Measurements from ENCODE around the gene TBC1D7.

Gene TBC1D7

DNA sequence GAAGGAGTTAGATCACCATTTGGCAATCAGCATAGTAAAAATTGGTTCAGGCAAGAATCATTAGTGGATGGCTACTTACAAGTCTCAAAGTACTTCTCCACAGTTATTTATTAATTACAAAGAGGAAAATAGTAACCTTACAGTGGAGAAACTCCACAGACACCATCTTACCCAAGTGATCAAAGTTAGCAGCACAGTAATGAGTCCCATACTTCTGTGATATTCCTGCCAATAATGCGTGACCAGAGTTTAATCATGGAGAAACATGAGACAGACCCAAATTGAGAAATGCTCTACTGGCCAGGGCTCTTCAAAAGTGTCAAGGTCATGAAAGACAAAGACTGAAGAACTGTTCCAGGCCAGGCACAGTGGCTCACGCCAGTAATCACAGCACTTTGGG, 9.5 kb downstream of the TBC1D7 start:
- DNase-seq, result no peak

DNA sequence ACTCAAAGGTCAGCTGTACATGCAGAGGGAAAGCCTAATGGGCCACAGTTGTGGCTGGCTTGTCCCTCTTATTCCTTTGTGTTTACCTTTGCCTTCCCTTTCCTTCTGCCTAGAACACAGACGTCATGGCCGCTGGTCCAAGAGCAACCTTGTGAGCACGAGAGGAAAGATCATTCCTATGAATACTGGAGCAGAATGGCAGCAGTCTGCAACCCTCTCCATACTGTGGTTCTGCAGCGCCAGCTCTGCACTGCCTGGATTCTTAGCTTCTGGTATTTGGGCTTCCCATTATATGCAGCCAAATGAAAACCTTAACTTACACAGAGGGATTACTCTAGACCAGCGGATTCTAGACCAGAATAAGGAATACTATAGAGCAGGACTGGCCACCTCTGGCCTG, 12.4 kb downstream of the TBC1D7 start:
- no peak for DNase-seq

DNA sequence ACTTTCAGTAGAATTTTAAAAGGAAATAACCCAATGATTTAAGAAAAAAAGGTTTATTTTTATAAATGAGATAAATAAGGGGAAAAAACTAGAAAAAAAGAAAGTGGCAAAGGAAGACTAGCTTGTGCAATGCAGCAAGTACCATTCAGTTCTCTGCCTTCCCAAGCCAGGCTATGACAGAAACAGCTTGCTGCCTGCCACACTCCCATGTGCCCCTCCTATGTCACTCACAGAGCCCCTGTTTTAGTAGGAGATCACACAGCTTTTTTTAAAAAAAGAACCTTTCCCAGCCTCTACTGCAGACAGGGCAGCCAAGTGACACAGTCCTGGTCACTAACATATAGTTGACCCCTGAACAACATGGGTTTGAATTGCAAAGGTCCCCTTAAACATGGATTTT, 13.5 kb downstream of the TBC1D7 start:
- DNase-seq, result no peak

DNA sequence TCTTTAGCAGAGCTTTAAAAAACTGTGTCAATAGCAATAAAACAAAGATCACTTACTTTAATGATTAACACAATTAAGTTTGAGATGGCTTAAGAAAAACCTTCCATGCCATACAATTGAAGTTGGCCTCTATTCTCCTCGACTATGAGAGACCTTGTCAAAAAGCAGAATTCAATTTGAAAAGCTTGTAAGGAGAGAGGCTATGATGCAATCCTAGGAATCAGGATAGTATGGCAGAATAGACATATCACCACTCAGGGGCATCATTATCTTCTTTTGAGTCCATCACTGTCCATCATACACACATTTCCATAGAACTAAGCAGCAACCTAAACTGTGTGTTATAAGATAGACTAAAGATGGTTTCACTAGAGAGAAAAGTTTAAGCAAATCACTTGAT, 17.2 kb downstream of the TBC1D7 start:
- DNase-seq, result no peak

DNA sequence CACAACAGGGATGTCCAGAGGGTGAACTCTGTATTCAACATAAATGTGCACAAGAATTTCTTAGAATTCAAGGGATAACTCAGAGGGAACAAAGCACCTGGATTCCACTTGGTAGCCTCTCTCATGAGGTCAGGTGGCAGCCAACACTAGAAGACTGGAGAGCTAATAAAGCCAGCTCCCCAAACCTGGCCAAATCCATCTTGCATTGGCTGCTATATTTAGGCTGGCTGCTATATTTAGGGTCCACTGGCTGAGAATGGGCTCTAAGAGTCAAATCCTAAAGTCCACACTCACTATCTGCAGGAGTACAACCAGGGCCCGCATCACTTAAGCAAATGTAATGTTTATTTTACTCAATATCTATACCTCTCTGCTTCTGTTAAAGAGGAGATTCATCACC, 20.0 kb downstream of the TBC1D7 start:
- no peak for DNase-seq

DNA sequence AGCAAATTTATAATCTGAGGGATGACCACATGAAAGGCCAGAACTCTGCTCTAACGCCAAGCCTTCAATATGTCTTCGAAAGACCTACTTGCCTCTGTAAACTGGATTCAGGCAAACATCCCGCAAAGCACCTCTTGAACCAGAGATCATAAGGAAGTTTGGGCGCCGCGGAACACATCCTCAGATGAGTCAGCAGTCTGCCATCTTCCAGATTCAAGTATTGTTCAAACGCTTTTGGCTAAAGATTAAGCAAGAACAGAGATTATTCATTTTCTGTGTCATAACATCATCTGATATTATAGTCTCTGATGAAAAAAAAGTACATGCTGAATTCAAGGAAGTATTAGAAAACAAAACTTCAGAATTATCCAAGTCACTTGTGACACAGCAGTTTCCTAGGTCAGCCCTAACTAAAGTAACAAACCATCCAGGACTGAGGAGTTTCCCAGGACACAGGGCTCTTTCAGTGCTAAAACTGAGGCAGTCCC, 20.8 kb downstream of the TBC1D7 start:
- DNase-seq, result no peak

DNA sequence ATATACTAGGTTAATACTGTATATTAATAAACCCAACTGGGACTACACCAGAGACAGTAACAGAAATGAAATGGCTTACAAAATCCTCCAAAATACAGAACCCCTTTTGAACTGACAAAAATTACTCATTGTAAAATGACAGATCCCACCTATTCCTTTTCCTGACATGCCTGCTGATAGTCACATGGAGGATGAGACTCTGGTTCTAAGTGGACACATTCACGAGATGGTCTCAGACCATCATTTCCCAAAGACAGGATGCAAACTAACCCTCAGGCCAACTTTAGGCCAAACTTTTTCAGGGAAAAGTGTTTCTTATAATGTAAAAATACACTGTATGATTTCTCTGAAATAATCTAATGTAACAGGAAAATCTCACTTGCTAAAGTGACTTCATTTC, 22.5 kb downstream of the TBC1D7 start:
- DNase-seq, result no peak

DNA sequence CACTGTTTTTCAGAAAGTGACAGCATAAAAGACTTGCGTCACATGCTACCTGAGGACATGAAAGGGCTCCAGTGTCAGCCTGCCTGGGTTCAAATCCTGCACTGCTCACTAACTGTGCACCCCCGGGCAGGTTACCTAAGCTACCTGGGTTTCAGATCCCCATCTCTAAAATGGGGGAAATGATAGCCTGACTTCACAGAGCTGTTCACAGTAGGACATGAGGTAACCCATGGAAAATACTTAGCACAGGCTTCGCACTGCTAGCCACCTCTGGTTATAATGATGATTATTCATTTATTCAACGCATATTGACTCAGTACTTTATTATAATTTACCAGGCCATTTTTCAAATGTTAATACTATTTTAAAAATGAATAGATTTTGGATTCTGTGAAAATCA, 23.0 kb downstream of the TBC1D7 start:
- DNase-seq, result no peak

DNA sequence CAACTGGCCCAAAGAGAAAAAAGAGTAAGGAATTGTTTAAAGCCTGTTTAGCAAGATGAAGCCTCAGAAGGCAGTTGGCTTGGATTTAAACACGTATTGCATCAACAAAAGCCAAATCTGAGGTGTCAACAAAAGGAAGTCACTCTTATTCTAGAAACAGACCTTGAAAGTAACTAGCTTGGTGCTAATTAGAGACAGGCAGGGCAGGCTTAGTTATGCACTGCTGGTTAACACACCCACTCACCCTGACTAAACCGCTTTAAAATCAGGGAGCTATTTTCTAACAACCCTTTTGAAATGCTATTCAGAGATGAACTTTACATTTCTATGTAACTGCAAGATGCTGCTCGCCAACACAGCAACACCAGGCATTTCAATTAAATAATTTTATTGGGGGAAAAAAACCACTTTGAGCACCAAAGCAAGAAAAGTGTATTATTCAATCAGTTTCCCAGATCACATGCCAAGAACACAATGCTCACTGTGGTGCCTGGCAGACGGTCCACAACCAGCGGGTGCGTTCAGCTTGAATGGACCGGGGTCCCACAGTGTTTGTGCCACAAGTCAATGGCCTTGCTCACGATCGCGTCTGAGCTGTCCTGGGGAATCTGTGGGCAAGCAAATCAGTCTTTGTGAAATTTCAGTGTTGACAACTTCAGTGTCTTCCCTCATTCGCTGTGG, 23.6 kb downstream of the TBC1D7 start:
- DNase-seq, result no peak

DNA sequence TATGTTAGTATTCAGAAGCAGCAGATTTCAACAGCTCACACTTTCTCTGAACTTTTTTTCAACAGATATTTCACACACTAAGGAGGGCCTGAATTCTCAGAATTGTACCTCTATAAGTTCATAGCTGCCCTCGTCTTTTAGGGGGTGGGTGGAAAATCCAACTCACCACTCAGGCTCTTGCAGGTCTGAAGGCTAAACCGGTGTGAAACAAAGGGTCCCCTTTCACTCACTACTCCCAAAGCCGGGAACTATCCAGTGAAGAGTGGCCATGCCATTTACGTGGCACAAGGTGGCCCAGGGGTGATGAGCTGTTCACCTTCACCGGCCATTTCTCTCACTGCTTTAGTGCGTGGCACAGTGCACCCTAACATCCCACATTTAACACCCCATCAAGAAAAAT, 24.2 kb downstream of the TBC1D7 start:
- DNase-seq, result no peak

DNA sequence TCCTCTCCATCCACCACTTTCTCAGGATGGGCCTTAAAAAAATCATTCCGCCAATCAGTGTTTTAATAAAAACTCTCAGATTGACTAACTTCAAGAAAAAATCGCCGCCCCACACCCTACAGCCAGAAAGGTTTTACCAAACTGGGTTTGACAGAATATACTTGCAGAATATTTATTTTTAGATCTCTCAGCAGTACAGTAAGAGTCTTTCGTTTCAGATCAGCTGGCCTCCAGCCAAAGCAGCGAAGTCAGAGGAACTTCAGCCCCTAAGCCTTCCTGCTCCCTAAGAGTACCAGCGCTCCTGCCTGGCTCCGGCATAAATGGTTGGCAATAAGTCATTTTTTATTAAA, 24.7 kb downstream of the TBC1D7 start:
- DNase-seq, result no peak

DNA sequence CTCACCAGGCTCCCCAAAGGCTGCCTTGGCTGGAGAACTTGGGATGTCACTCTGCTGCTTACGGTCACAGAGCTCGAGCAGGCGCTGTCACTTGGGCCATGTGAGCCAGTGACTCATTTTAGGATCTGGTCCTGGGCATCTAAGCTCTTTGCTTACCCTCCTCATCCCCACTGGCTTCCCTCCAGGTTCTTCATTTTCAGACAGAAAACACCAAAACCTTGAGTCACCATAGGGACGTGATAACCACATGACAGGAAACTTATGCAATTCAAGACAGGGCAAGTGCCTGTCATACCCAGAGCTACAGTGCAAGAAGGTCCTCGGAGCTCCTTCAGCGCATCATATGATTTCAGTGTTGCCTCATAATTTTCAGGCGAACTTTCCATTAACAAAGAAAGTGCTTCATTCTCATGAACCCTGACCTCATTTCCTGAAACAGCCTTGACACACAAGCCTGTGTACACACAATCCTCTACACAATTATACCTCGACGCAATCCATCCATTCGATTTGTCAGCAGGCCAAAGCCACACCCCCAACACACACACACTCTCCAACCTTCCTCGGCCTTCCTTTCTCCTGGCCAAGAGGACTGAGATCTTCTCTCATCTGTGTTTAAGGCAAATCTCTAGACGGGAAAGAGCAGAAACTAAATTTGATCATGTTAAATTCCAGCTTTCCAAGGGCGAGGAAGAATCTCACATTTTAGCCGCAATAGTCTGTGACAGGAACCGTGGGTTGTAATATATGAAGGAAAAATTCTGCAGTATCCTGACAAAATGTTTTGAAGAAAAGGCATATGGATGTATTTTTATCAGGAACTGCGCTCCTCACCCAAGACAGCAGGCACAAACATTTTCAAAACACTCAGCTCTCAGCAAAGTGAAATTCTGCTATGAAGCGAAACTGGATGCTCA, 25.3 kb downstream of the TBC1D7 start:
- DNase-seq, result peak; percentile 13

DNA sequence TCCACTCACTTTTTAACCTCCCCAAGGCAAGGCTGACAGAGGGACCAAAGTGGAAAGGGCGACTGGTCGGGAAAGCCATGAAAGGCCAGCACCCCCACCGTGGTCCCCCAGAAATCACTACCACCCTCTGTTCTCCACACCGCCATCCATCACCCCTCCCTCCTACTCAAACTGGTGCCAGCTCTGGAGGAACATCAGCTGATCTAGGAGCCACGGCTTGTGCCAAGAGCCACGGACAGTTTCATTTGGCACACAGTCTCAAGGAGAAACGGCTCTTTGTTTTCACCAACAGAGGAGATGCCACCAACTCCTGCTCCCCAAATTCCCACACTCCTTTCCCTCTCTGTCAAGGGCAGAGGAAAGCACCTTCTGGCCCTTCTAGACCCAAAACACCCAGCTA, 26.0 kb downstream of the TBC1D7 start:
- DNase-seq, result no peak

DNA sequence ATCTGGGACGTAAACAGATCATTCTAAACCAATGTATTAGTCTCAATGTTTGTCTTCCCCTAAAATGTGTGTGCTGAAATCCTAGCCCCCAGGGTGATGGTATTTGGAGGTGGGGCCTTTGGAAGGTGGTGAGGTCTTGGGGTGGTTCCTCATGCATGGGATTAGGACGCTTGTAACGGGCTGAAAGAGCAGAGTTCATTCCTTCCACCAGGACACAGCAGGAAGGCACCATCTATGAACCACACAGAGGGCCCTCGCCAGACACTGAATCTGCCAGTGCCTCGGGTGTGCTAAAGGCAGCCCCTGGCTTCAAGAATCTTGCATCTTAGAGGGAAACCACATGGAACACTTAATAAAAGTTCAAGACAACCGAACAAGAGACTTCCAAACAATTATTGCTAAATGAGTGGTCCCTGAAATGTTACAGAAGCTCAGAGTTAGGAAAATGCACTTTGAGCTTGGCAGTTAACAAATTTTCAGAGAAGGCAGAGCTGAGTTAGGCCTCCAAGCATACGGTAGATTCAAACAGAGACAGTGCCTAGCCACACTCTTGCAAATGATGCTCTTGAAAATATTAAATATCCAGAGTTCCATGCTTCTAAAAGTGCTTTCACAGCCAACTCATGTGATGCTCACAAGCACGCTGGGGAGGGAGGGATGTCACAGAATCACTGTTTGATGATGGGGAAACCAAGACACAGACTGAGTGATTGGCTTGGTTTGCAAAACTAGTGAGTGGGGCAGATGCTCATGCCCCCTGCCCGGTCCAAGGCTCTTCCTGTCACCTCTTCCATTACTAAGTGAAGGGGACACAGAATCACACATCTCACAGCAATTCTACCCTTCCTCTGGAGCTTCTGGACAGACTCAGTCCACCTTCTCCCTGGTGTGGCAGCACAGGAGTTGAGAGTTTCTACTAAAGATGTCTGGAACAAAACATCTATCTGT, 27.4 kb downstream of the TBC1D7 start:
- no peak for DNase-seq

DNA sequence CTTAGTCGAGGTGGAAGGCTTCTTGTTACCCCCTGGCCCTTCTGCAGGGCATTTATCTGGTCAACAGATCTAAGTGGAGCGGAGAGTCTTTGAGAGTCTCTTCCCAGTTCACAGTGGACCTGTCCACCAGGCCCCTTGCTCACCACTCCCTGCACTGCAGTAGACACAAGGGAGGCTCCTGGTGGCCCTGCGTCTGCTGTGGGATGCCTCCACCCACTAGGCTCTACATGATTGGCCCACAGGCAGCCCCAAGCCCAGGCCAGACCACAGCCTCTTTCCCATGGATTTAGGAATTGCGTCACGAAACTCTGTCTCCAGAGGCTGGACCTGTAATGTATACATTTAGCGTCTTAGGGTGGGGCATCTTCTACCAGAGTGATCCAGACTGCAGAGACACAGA, 28.4 kb downstream of the TBC1D7 start:
- no peak for DNase-seq

DNA sequence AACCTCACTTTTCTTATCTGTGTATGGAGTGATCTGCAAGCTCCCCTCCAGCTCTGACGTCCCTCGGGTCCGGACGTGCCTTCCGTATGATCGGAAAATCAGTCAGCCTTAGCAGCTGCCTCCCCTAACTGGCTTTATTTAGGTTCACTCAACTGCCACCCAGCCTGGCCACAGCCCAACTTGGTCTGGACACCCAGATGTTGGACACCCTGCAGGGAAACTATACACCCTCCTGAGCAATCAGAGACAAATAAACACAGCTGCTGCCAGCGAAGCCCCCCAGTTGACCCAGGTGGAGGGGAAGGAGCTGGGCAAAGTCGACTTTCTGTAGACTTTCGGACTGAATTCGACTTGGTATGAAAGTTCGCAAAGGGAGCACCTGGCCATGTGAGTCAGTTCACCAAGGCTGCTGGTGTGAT, 28.9 kb downstream of the TBC1D7 start:
- DNase-seq, result no peak

DNA sequence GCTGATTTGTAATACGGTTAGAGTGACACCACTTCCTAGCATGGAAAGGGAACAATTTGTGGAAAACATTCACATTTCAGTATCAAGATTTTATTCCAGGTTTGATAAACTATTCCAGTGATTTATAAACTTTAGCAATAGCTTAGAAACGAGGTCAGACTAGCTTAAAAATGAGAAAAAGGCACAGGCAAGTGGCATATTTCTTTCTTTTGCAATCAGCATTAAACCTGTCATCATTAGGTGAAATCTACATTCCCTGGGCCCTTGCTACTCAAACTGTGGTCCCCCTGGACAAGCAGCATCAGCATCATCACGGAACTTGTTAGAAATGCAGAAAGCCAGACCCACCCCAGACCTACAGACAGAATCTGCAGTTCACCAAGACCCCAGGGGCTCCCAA, 29.9 kb downstream of the TBC1D7 start:
- no peak for DNase-seq

DNA sequence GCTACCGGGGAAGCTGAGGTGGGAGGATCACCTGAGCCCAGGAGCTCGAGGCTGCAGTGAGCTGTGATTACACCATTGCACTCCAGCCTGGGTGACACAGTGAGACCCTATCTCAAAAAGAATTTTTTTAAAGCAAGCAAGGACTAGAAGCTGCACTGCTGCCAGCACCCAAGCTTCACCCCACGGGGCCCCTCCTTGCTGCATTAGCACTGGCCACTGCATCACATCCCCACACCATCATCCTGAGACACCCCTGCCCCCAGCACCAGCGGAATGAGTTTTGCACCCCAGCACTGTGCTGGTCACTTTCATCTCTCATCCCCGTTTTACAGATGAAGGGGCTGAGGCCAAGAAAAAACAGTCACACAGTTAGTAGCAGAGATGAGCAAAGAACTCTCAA, 30.9 kb downstream of the TBC1D7 start:
- no peak for DNase-seq

DNA sequence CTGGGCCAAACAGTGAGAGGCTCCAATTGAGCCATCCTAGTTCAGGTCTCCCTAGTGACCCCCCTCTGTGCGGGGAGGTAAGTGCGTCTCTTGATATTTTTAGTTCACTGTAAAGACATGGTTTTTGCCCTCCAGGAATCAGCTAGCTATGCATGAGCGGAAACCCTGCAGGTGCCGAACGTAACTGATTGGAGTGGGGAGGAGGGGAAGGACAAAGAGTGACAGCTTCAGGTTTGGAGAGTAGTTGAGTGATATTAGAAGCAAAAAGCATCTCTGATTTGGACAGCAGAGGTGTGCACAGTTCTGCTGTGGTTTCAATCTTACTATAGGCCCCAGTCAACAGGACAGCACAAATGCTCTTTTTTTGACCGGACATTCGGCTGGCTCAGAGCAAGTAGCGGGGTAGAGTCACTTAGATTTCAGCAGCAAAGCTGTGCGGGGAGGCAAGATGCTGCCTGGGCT, 31.8 kb downstream of the TBC1D7 start:
- DNase-seq, result no peak

DNA sequence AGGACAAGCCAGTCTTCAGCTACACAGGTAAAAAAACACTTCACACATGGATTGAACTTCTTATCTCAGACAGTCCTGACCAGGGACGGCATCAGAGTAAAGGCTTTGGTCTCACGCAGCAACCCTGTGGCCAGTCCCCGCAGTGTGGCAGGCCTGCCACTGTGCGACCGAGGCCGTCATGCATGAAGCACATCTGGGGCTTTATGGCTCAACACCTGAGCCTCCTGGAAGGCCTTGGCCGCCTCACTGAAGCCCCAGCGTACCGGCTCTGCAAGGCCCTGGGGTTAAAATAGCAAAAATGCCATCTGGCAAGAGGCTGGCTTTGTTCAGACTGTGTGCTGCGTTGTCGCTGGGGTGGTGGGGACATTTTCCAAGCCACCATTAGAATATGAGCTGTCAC, 32.8 kb downstream of the TBC1D7 start:
- no peak for DNase-seq

DNA sequence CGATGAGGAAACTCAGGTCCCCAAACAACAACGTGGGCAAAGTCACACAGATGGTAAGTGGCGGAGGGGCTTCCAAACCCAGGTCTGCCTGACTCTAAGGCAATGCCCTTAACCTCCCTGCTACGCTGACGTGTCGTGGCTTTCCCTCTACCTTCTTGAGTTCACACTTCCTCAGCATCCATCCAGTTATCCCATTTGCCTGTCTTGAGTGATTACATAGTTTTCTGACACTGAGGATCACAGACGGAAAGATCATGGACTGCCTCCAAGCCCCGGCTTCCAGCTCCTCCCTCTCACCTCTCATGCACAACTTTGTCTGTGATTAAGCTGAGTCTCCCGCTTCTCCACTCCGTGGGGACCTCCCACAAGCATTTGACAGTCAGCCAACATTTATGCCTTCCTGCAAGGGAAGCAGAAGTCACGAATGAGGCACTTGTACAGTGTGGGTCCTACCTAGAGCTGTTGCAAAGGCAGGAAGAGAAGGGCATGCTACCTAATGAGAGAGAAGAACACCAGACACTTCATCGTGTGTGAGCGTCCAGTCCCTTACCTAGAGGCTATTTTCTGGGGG, 33.8 kb downstream of the TBC1D7 start:
- DNase-seq, result no peak

DNA sequence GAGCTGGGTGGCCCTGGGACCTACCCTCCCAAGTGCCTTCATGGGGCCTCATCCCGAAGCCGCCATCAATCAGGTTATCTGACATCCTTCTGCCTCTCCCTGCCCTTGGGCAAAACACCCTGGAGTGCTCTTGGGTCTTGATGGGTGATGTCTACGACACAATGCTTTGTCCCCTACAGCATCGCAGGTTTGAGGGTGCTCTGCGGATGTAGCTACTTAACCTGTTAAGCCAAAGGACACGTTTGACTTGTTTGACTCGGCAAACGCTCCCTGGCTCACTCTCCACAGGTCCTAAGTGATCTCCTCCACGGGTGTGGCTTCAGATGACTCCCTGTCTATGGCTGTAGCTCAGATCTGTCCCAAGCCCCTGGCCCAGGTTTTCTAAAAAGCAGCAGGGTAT, 35.6 kb downstream of the TBC1D7 start:
- DNase-seq, result no peak

DNA sequence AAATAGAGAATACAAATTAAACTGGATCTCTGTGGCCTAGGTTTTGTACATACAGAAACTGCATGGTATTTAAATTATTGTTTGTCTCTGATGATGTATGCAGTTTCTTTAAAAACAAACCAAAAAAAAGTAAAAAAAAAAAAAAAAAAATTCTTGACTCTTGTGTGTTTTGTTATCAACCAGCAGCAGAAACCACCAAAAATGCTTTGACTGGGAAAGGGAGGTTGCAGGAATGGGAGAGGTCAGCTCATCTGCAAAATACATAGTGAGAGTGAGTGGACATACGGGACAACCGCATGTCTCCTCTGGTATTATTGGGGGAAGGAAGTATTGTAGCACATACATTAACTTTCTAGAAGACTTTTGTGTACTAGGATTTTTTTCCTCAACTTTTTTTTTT, 38.0 kb downstream of the TBC1D7 start:
- no peak for DNase-seq
